GM19452 (cell line): Measurements from ENCODE around the gene FAHD2A.
"Not testable (repeated sequence)": the region's sequence is repeated elsewhere in the genome, so short reads cannot be mapped to it uniquely, and the experiment has no call there.

Source experiments
- ATAC-seq: cut with Tn5 transposase; IDR thresholded peaks from one replicate; pipeline ENCODE4 v1.9.1; 2021; ENCODE audit not compliant: unreplicated experiment

Gene FAHD2A

GRCh38 chr2:95402370-95403203 is at the start of gene FAHD2A:
Gene FAHD2A (plus strand): TSS chr2:95402708. CDS start chr2:95405559, 2,851 bp downstream.
- ATAC-seq = peak; percentile 95

DNA sequence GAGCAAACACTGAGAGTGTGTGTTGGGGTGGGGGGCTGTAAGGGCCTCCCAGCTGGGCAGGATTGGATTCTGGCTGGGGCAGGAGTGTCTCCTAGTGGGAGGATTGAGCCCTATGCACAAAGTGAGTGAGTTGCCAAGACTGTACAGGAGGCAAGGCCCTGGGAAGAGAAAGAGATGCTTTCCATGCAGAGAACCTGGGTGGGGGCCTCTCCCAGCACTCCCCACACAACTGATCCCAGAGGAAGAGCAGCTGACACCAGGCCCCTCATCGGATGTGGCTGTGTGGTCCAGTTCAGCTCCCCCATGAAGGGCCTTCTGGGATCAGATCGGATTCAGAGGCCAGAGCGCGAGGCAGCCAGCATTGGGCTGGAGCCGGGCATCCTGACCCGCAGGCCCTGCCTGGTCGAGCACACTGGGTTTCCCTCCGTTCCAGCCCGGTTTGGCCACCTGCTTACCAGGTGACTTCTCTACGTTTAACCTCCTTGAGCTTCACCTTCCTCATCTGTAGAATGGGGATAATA is 49.4 kb upstream of the FAHD2A start:
- no peak for ATAC-seq

GRCh38 chr2:95353613-95354468 is 48.7 kb upstream of the FAHD2A start:
- no peak for ATAC-seq

DNA sequence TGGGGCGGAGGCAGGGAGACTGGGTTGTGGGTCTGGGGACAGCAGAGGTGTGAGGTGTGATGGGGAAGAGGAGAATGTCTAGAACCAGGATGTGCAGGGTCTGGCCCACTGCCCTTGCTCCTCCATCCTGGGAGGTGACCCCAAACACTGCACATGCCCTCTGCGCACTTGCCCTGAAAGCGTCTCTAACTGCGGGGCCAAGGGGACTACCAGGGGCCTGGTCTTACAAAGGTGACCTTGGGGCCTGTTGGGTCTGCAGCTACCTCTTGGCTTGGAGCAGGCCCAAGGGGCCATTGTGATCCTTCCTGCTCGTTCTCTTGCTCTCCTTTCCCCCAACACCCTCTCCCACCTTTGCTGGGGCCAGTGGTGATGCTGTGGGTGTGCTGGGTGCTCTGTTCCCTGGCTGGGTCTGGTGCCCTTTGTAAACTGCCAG is 48.0 kb upstream of the FAHD2A start:
- ATAC-seq = no peak

DNA sequence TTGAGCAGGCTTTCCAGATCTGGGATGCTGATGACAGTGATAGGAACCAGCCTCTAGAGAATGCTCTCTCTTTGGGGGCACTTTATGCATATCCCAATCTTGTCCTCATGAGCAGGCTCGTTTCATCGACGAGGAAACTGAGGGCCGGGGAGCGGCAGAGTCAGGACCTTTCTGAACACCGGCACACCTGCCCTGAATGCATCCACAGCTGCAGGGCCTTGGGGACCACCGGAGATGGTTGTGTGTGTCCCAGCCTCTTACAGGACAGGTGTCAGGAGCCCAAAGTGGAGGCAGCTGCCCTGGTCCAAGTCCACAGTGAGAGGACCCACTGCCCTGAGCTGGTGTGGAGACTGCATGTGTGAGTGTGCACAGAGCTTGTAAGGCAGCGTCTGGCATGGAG is 47.6 kb upstream of the FAHD2A start:
- ATAC-seq = no peak

DNA sequence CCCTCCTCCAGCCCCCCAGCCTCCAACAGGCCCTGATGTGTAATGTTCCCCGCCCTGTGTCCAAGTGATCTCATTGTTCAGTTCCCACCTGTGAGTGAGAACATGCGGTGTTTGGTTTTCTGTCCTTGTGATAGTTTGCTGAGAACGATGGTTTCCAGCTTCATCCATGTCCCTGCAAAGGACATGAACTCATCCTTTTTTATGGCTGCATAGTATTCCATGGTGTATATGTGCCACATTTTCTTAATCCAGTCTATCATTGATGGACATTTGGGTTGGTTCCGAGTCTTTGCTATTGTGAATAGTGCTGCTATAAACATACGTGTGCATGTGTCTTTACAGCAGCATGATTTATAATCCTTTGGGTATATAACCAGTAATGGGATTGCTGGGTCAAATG is 47.0 kb upstream of the FAHD2A start:
- not testable (repeated sequence) for ATAC-seq

GRCh38 chr2:95356821-95357700 is 45.4 kb upstream of the FAHD2A start:
- ATAC-seq = no peak

GRCh38 chr2:95357717-95358280 is 44.7 kb upstream of the FAHD2A start:
- ATAC-seq = no peak

DNA sequence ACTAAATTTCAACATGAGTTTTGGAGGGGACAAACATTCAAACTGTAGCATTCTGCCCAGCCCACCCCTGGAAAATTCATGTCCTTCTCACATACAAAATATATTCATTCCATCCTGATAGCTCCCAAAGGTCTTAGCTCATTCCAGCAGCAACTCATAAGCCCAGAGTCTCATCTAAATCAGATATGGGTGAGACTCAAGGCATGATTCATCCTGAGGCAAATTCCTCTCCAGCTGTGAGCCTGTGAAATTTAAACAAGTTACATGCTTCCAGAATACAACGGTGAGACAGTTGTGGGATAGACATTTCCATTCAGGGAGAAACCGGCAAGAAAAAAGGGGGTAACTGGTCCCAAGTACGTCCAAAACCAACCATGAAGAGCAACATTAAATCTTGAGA is 43.5 kb upstream of the FAHD2A start:
- ATAC-seq = no peak

GRCh38 chr2:95359501-95359930 is 43.0 kb upstream of the FAHD2A start:
- ATAC-seq = no peak

- ATAC-seq = no peak
Measured at GRCh38 chr2:95361216-95361980, 41.1 kb upstream of the FAHD2A start.

DNA sequence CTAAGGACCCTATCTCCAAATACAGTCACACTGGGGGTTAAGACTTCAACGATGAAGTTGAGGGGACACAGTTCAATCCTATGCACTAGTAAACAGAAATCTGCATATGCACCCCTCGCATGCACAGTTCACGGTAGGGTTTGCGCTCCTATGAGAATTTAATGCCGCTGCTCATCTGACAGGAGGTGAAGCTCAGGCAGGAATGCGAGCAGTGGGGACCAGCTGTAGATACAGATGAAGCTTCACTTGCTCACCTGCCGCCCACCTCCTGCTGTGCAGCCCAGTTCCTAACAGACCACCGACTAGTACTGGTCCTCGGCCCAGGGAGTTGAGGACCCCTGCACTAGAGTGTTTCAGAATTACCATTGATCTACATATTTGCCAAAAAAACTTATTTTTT is 40.0 kb upstream of the FAHD2A start:
- no peak for ATAC-seq

DNA sequence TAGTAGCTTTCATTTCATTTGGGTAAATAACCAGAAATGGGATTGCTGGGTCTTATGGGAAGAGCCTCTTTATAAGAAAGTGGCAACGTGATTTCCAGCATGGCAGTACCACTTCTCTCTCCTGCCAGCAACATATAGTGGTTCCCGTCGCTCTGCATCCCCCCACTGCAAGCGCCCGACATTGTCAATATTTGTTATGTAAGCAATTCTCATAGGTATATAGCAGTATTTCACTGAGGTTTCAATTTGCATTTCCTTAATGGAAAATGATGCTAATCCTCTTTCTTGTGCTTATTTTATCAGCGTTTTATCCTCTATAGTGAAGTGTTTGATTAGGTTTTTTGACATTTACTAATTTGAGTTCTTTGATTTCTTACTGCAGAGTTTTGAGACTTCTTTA is 36.0 kb upstream of the FAHD2A start:
- no peak for ATAC-seq

GRCh38 chr2:95372216-95372829 is 30.2 kb upstream of the FAHD2A start:
- ATAC-seq = no peak

- ATAC-seq = no peak
Measured at GRCh38 chr2:95372845-95373244, 29.7 kb upstream of the FAHD2A start.

- ATAC-seq = no peak
Measured at GRCh38 chr2:95374029-95374428, 28.5 kb upstream of the FAHD2A start.

GRCh38 chr2:95374451-95374920 is 28.0 kb upstream of the FAHD2A start:
- ATAC-seq = no peak

- ATAC-seq = no peak
Measured at GRCh38 chr2:95374921-95375471, 27.5 kb upstream of the FAHD2A start.
